Measurements from ENCODE around the gene C16orf96. TPM values are rescaled to one million over a fixed set of nuclear protein-coding genes. Genes with fewer than 3 reads are reported as not detected.

C16orf96 gene
- total RNA-seq, 2 donors from 2014 or later: 0.08 TPM; not detected in 1

DNA sequence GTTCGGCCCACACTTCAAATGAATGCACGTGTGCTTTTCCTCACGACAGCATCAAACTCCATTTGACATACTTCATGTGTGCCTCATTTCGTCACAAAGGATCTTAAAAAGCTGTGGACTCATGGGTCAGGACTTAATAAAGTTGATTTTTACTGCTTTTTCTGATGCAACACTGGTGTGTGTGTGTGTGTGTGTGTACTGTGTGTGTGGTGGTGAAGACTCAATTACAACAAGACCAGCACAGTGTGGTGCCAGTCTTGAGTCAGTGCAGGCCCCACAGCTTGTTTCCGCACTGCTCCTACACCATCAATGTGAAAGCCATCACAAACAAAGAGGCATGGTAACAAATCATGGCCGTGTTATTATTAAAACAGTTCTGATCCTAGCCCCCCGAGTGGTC, 35.2 kb upstream of the C16orf96 start:
- H3K36me3 ChIP-seq: no peaks in the 10 kb centered on the region
- no peak overlapping the region for H3K27ac ChIP-seq
- H3K9me3 ChIP-seq: no peaks in the 10 kb centered on the region
- no peaks in the 10 kb centered on the region for H3K27me3 ChIP-seq
- no peak overlapping the region for H3K9ac ChIP-seq (ENCODE audit: low read depth in 2 of 2, low read length in 2 of 2)
- TF ChIP-seq, protein P1, sequence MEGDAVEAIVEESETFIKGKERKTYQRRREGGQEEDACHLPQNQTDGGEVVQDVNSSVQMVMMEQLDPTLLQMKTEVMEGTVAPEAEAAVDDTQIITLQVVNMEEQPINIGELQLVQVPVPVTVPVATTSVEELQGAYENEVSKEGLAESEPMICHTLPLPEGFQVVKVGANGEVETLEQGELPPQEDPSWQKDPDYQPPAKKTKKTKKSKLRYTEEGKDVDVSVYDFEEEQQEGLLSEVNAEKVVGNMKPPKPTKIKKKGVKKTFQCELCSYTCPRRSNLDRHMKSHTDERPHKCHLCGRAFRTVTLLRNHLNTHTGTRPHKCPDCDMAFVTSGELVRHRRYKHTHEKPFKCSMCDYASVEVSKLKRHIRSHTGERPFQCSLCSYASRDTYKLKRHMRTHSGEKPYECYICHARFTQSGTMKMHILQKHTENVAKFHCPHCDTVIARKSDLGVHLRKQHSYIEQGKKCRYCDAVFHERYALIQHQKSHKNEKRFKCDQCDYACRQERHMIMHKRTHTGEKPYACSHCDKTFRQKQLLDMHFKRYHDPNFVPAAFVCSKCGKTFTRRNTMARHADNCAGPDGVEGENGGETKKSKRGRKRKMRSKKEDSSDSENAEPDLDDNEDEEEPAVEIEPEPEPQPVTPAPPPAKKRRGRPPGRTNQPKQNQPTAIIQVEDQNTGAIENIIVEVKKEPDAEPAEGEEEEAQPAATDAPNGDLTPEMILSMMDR (IDR thresholded peaks at IDR 0.05): no peak
- H3K4me1 ChIP-seq: no peaks in the 10 kb centered on the region
- intact Hi-C loops (cut with DNase I): no loop called here
- no peak overlapping the region for H3K4me3 ChIP-seq
- no peak for DNase-seq

DNA sequence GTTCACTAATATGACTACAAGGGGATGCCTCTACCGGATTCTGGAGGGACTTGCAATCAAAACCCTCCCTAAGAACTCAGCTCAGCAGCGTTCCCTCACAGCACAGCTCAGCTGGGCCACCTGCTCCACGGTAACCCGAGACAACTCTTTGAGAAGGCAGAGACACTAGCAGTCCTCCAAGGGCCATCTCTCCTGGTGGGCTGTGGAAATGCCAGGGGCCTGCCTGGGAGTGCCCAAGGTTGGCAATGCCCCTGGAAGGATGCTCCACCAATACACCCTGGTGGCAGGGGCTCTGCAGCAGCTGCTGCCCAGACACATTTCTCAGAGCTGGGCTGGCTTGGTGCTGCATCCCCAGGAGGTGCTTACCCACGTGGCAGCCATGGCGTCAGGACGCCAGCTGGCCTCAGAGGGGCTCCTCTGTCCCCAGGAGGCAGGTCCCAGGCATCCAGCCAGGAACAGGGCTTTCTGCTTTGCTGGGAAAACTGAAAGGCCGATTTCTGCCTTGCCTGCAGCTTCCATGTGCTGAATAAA, 34.0 kb upstream of the C16orf96 start:
- Histone ChIP-seq H3K36me3 (no peaks in the 10 kb centered on the region), H3K27ac (no peak overlapping the region), H3K4me1 (no peaks in the 10 kb centered on the region), H3K9me3 (no peaks in the 10 kb centered on the region), H3K9ac (ENCODE audit: low read depth in 2 of 2, low read length in 2 of 2) (no peak overlapping the region), H3K4me3 (no peak overlapping the region), H3K27me3 (no peaks in the 10 kb centered on the region)
- no peak for DNase-seq
- TF ChIP-seq, protein P1 (IDR thresholded peaks at IDR 0.05): no peak
- intact Hi-C loops (cut with DNase I): no loop called here

DNA sequence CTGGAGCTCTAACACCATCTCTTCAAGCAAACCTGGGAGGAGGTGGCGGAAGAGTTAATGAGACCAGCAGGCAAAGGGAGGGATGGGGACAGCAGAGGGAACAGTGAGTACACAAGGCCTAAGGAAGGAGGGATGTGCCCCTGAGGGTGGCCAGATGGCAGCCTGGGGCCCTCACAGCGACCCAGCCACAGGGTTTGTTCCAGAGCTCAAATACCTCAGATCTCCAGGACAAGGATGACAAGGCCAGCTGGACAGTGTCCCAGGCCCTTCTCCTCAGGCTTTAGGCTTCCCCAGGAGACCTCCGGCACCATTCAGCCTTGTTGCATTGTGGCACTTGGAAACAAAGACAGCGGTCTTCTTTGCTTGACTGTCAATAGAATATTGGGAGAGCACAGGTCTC, 32.5 kb upstream of the C16orf96 start:
- Histone ChIP-seq H3K27me3 (no peaks in the 10 kb centered on the region), H3K27ac (no peak overlapping the region), H3K4me3 (no peak overlapping the region), H3K9ac (ENCODE audit: low read depth in 2 of 2, low read length in 2 of 2) (no peak overlapping the region), H3K9me3 (no peaks in the 10 kb centered on the region), H3K36me3 (no peaks in the 10 kb centered on the region), H3K4me1 (no peaks in the 10 kb centered on the region)
- intact Hi-C loops (cut with DNase I): no loop called here
- TF ChIP-seq, protein P1 (IDR thresholded peaks at IDR 0.05): no peak
- no peak for DNase-seq

DNA sequence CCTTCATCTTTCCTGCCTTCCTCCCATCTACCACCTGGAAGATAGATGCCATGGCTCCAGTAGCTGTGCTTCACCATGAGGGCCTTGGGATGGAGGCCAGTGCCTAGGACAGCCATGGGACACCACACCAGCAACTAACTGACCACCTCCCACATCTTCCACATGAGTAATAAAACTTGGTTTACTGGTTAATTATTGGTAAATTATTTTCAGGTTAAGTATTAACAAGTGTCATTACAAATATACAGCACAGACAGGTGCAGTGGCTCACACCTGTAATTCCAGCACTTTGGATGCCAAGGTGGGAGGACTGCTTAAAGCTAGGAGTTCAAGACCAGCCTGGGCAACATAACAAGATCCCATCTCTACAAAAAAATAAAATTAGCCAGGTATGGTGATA, 31.6 kb upstream of the C16orf96 start:
- no peak for DNase-seq
- Histone ChIP-seq H3K27me3 (no peaks in the 10 kb centered on the region), H3K4me1 (no peaks in the 10 kb centered on the region), H3K36me3 (no peaks in the 10 kb centered on the region), H3K9me3 (no peaks in the 10 kb centered on the region), H3K9ac (ENCODE audit: low read depth in 2 of 2, low read length in 2 of 2) (no peak overlapping the region), H3K4me3 (no peak overlapping the region), H3K27ac (no peak overlapping the region)
- TF ChIP-seq, protein P1 (IDR thresholded peaks at IDR 0.05): no peak
- intact Hi-C loops (cut with DNase I): no loop called here

DNA sequence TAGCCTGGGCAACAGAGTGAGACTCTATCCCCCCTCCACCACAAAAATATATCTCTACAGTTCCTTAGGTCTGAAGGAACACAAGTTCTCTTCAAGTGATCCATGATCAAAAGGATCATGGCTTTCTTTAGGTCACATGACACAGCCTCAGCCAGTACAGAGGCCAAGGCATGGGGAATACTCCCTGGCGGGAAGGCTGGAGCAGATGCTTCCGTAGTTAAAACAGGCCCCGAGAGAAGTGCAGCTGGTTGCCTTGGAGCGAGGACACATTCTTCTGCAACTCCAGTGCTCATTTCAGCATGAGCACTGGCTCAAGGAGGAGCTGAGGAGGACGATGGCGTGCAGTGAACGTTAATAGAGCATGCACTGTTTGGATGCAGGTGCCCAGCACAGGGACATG, 31.1 kb upstream of the C16orf96 start:
- intact Hi-C loops (cut with DNase I): no loop called here
- TF ChIP-seq, protein P1 (IDR thresholded peaks at IDR 0.05): no peak
- no peaks in the 10 kb centered on the region for H3K9me3 ChIP-seq
- no peak overlapping the region for H3K4me3 ChIP-seq
- no peaks in the 10 kb centered on the region for H3K27me3 ChIP-seq
- no peaks in the 10 kb centered on the region for H3K36me3 ChIP-seq
- no peak for DNase-seq
- H3K27ac ChIP-seq: no peak overlapping the region
- no peaks in the 10 kb centered on the region for H3K4me1 ChIP-seq
- no peak overlapping the region for H3K9ac ChIP-seq (ENCODE audit: low read depth in 2 of 2, low read length in 2 of 2)

Data from colonic mucosa (tissue), 4 donors.